K562 (cell line): Measurements from ENCODE around the gene NPAS3. TPM values are rescaled to one million over a fixed set of nuclear protein-coding genes. Genes with fewer than 3 reads are reported as not detected.

Experiments used
- ATAC-seq: fragments of 200-7000 bp; cut with Tn5 transposase; 3 replicates; pipeline ENCODE4 v1.9.1; 2020; ENCODE audit warnings: moderate library complexity
- BruUV-seq: library from RNA; stranded (reverse); fragments of 400-500 nt; replicated peaks from 2 replicates; lab custom pipeline; 2021; lab: Mats Ljungman, UMichigan
- CTCF ChIA-PET: fragments of 300-600 bp; formaldehyde crosslinking; extraction: SDS; loops from one replicate; lab custom pipeline; 2021; ENCODE audit warnings: low intra/inter-chr PET ratio; lab: Yijun Ruan, JAX
- POLR2A ChIA-PET: fragments of 300-600, 350-650 bp; sonication (Branson Sonifier 250); formaldehyde crosslinking; extraction: SDS; loops from one replicate; lab custom pipeline; 2021; ENCODE audit warnings: antibody characterized with exemption, inconsistent platforms; lab: Yijun Ruan, JAX
- DNase-seq, 4 experiments: peaks; one replicate each; pipeline versions ENCODE4 v3.0.0 to v3.0.0-alpha.2; 2011 to 2018; ENCODE audit warnings: low spot score in 3 of 4, mixed read lengths in 3 of 4; ENCODE audit errors: extremely low read depth in 1 of 4
- FAIRE-seq: peaks from 2 replicates; lab custom pipeline; 2011; peaks lifted over from hg19 to GRCh38; lab: Jason Lieb, UNC
- H2AFZ ChIP-seq: 2 replicates; pipeline ENCODE4 v1.6.0; 2011; ENCODE audit warnings: low read depth, low read length, control low read depth, inconsistent platforms
- H3K27ac ChIP-seq: fragments of 200-600 bp; 3 replicates; pipeline ENCODE4 v1.8.0; 2011; ENCODE audit warnings: low read depth, mild to moderate bottlenecking, control low read depth, inconsistent platforms, low read length, moderate library complexity, mixed read lengths; ENCODE audit errors: extremely low read depth
- H3K27me3 ChIP-seq, 2 experiments: fragments of 300-600 bp in 1 of 2; 2 replicates in 1 of 2; 3 replicates in 1 of 2; pipeline versions ENCODE4 v1.6.0 to v1.8.0; 2011; ENCODE audit warnings: inconsistent platforms in 2 of 2, low read length in 2 of 2, mild to moderate bottlenecking in 1 of 2, mixed read lengths in 1 of 2, moderate library complexity in 1 of 2; ENCODE audit not compliant: control insufficient read depth in 2 of 2, insufficient read depth in 2 of 2
- H3K36me3 ChIP-seq: fragments of 300-600 bp; 3 replicates; pipeline ENCODE4 v1.8.0; 2011; ENCODE audit warnings: mild to moderate bottlenecking, low read length, inconsistent platforms; ENCODE audit not compliant: control insufficient read depth, insufficient read depth
- H3K4me1 ChIP-seq, 2 experiments: fragments of 200-600 bp in 1 of 2; replicated peaks in 1 of 2; 2 replicates in 1 of 2; 3 replicates in 1 of 2; pipeline versions ENCODE4 v1.5.1 to v1.8.0; 2011; ENCODE audit warnings: inconsistent platforms in 2 of 2, low read length in 2 of 2, mild to moderate bottlenecking in 1 of 2, mixed read lengths in 1 of 2, moderate library complexity in 1 of 2; ENCODE audit not compliant: control insufficient read depth in 2 of 2, insufficient read depth in 2 of 2
- H3K4me2 ChIP-seq: 2 replicates; pipeline ENCODE4 v1.6.1; 2011; ENCODE audit warnings: low read length, control low read depth, inconsistent platforms, mixed read lengths; ENCODE audit not compliant: insufficient read depth
- H3K4me3 ChIP-seq: fragments of 200-600 bp; sonication (generic), shearing (Covaris generic); 2 replicates; pipeline ENCODE4 v1.5.1; 2016; ENCODE audit warnings: control low read depth, inconsistent platforms
- H3K79me2 ChIP-seq: fragments of 200-600 bp; 3 replicates; pipeline ENCODE4 v1.8.0; 2011; ENCODE audit warnings: low read length, inconsistent platforms; ENCODE audit not compliant: control insufficient read depth, insufficient read depth
- H3K9ac ChIP-seq, 2 experiments: 2 replicates each; pipeline versions ENCODE4 v1.6.0 to v1.6.1; 2011; ENCODE audit warnings: low read depth in 2 of 2, low read length in 2 of 2, control low read depth in 1 of 2, inconsistent platforms in 1 of 2, mild to moderate bottlenecking in 1 of 2, mixed read lengths in 1 of 2; ENCODE audit not compliant: insufficient read depth in 1 of 2
- H3K9me1 ChIP-seq: one replicate; pipeline ENCODE4 v1.6.0; 2011; ENCODE audit warnings: inconsistent platforms, mild to moderate bottlenecking, low read length, moderate library complexity; ENCODE audit not compliant: control insufficient read depth, insufficient read depth
- H3K9me3 ChIP-seq: replicated peaks from 2 replicates; pipeline ENCODE4 v1.5.1; 2011; ENCODE audit warnings: low read depth, low read length, inconsistent platforms; ENCODE audit not compliant: control insufficient read depth, insufficient read depth
- H4K20me1 ChIP-seq: replicated peaks from 2 replicates; pipeline ENCODE4 v1.6.1; 2011; ENCODE audit warnings: low read length, inconsistent platforms, mixed read lengths; ENCODE audit not compliant: control insufficient read depth, insufficient read depth
- CHAMP1 ChIP-seq: fragments of 450-650 bp; IDR thresholded peaks from 2 replicates; pipeline ENCODE4 v1.6.1; 2016; ENCODE audit warnings: mild to moderate bottlenecking
- IFI16 ChIP-seq: fragments of 250-450 bp; sonication (Bioruptor Pico); IDR thresholded peaks from 2 replicates; pipeline ENCODE4 v2.1.2; 2022; ENCODE audit warnings: mild to moderate bottlenecking, inconsistent platforms
- KHSRP ChIP-seq: fragments of 450-650 bp; IDR thresholded peaks from 2 replicates; pipeline ENCODE4 v1.6.1; 2017
- MAFF ChIP-seq: IDR thresholded peaks from 2 replicates; pipeline ENCODE4 v1.6.1; 2012; ENCODE audit warnings: low read length, improper control_type of control experiment
- RFX7 ChIP-seq: fragments of 250-450 bp; sonication (Bioruptor Pico); IDR thresholded peaks from 2 replicates; pipeline ENCODE4 v1.5.1; 2021; ENCODE audit warnings: mild to moderate bottlenecking
- SNAPC5 ChIP-seq: fragments of 250-450 bp; sonication (Bioruptor Pico); IDR thresholded peaks from 2 replicates; pipeline ENCODE4 v1.8.0; 2021; ENCODE audit warnings: moderate library complexity, mild to moderate bottlenecking, inconsistent platforms
- XRCC4 ChIP-seq: IDR thresholded peaks from one replicate; pipeline ENCODE4 v1.6.1; 2011; ENCODE audit not compliant: insufficient read depth, insufficient read length; ENCODE audit errors: extremely low read depth
- ZNF449 ChIP-seq: fragments of 250-450 bp; sonication (Bioruptor Pico); IDR thresholded peaks from 2 replicates; pipeline ENCODE4 v1.8.0; 2022; ENCODE audit warnings: moderate library complexity, mild to moderate bottlenecking, inconsistent platforms
- WGBS: fragments of 100-300 bp; shearing (Covaris generic); methylation state at CpG from one replicate; pipeline ENCODE4 v1.1.6; 2016; ENCODE audit warnings: low coverage, mixed read lengths; ENCODE audit not compliant: insufficient coverage; ENCODE audit errors: missing lambda C conversion rate; 5-methylcytosine and 5-hydroxymethylcytosine counted together
- in situ Hi-C: fragments of 300-500 bp; cut with MboI; formaldehyde crosslinking; loops from 4 replicates; pipeline ENCODE4 v1.15.0; 2018; ENCODE audit warnings: inconsistent platforms, mixed read lengths
- intact Hi-C: fragments of 100-400 bp; cut with micrococcal nuclease; formaldehyde crosslinking; loops from 2 replicates; pipeline ENCODE4 v1.14.2; 2022
- polyA plus RNA-seq, 8 experiments: library from polyadenylated mRNA; depleted of rRNA in 4 of 8; stranded (reverse) in 5 of 8; unstranded in 3 of 8; fragments of >200 nt; fragmentation: Nextera tagmentation in 2 of 8; fragmentation: Illumina TruSeq in 1 of 8; extraction: Ambion mirVana in 2 of 8; extraction: Trizol in 1 of 8; gene quantifications; 2 replicates each; pipeline versions ENCODE4 v1.2.1 to v1.2.3, GENCODE V29; 2011 to 2014; ENCODE audit warnings: inconsistent platforms in 1 of 8, missing spikeins in 1 of 8
- total RNA-seq, 7 experiments: library from RNA; depleted of rRNA in 6 of 7; stranded (reverse); fragments of >200 nt in 6 of 7; fragmentation: Illumina TruSeq in 2 of 7; extraction: Trizol in 2 of 7; gene quantifications; 2 replicates each; pipeline versions ENCODE4 v1.2.1 to v1.2.3, GENCODE V29; 2011 to 2021; ENCODE audit warnings: low replicate concordance in 1 of 7

NPAS3 gene
- total and polyA plus RNA-seq, 9 of the 15 experiments (the other 6 are each of a cell fraction or from before 2014, with no cell fraction given), result 0.04 TPM; not detected in 8

DNA sequence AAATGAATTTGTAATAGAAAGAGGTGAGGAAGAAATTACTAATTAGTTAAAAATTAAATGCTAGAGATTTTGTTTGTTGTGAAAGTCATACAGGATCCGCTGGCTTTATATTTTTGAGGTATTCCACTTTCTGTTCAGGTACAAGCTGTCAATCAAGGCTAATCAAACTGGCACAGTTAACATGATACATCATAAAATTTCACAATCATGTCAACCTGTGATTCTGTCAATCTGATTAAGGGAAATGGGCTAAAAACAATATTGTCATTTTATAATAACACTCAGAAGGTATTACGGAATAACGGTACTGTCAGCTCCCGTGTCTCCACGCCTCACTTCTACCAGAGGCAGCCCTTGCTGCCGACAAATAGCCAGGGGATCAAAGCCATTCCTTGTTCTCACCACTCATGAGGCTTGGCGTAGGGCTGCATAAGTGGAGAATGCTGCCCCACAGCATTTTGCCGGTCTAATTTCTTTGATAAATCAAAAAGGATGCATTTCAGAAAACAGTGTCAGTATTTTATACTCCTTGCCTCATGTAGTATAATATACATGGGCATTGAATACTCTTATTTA is 352.9 kb downstream of the NPAS3 start:
- ChIA-PET CTCF (no interaction called here), POLR2A (no interaction called here)
- TF ChIP-seq MAFF (no peak), SNAPC5 (CRISPR knock-in tag) (no peak), XRCC4 (no peak), RFX7 (CRISPR knock-in tag) (no peak), ZNF449 (CRISPR knock-in tag) (no peak), IFI16 (CRISPR knock-in tag) (no peak), KHSRP (no peak), CHAMP1 (no peak)
- TF ChIP-seq, all 486 proteins: peak for 0
- H4K20me1 ChIP-seq, result no peaks in the 10 kb centered on the region
- WGBS, result 1% methylated on average over 8 of the region's 8 CpGs
- FAIRE-seq (no peak), ATAC-seq (no peak), DNase-seq (no peak)
- H3K27ac ChIP-seq, result no peak overlapping the region
- no peak overlapping the region for H3K9ac ChIP-seq
- no peak overlapping the region for H3K4me3 ChIP-seq
- H3K9me1 ChIP-seq, result no peaks in the 10 kb centered on the region
- no peaks in the 10 kb centered on the region for H3K4me1 ChIP-seq
- no peaks in the 10 kb centered on the region for H3K9me3 ChIP-seq
- no peaks in the 10 kb centered on the region for H3K36me3 ChIP-seq
- no peak overlapping the region for H2AFZ ChIP-seq
- no TSS peak for BruUV-seq
- intact Hi-C loops, result loop anchor here (2.0 kb wide), 1 partner anchor 35 kb away; no protein-coding TSS in a partner anchor
- no peak overlapping the region for H3K4me2 ChIP-seq
- no peaks in the 10 kb centered on the region for H3K27me3 ChIP-seq
- H3K79me2 ChIP-seq, result no peaks in the 10 kb centered on the region
- in situ Hi-C loops, result no loop called here
